Karpas-422 (cell line): Measurements from ENCODE around the gene CTBP2. TPM values are rescaled to one million over a fixed set of nuclear protein-coding genes. Genes with fewer than 3 reads are reported as not detected.

Experiments
- DNase-seq: peaks from one replicate; pipeline ENCODE4 v3.0.0-alpha.2; 2015
- H2AFZ ChIP-seq: fragments of 200-600 bp; sonication (generic); 2 replicates; pipeline ENCODE4 v1.6.1; 2014; ENCODE audit warnings: antibody characterized with exemption, low read length, mixed read lengths
- H3K27ac ChIP-seq: fragments of 200-600 bp; sonication (generic); 2 replicates; pipeline ENCODE4 v1.5.1; 2014; ENCODE audit warnings: mild to moderate bottlenecking, low read length, moderate library complexity
- H3K27me3 ChIP-seq: fragments of 200-600 bp; sonication (generic); 2 replicates; pipeline ENCODE4 v1.6.1; 2014; ENCODE audit warnings: low read length, mixed read lengths
- H3K36me3 ChIP-seq: fragments of 200-600 bp; sonication (generic); 2 replicates; pipeline ENCODE4 v1.6.1; 2014; ENCODE audit warnings: low read length, mixed read lengths; ENCODE audit not compliant: insufficient read depth
- H3K4me1 ChIP-seq: fragments of 200-600 bp; sonication (generic); 2 replicates; pipeline ENCODE4 v1.6.1; 2014; ENCODE audit warnings: mild to moderate bottlenecking, low read length, mixed read lengths
- H3K4me2 ChIP-seq: fragments of 200-600 bp; sonication (generic); 2 replicates; pipeline ENCODE4 v1.6.1; 2014; ENCODE audit warnings: low read length, low read depth, mild to moderate bottlenecking; ENCODE audit not compliant: poor library complexity, severe bottlenecking
- H3K4me3 ChIP-seq: fragments of 200-600 bp; sonication (generic); 2 replicates; pipeline ENCODE4 v1.5.1; 2014; ENCODE audit warnings: mild to moderate bottlenecking, antibody characterized with exemption, low read length, mixed read lengths
- H3K79me2 ChIP-seq: fragments of 200-600 bp; sonication (generic); 2 replicates; pipeline ENCODE4 v1.6.1; 2014; ENCODE audit warnings: mild to moderate bottlenecking, low read length, mixed read lengths
- H3K9ac ChIP-seq: fragments of 200-600 bp; sonication (generic); 2 replicates; pipeline ENCODE4 v1.6.0; 2014; ENCODE audit warnings: low read length
- H3K9me2 ChIP-seq: fragments of 200-600 bp; sonication (generic), shearing (Covaris generic); replicated peaks from 2 replicates; pipeline ENCODE4 v1.6.0; 2014; ENCODE audit warnings: mild to moderate bottlenecking, low read length, moderate library complexity; ENCODE audit not compliant: insufficient read depth
- H3K9me3 ChIP-seq: fragments of 300-700, 200-600 bp; sonication (generic); 2 replicates; pipeline ENCODE4 v1.6.1; 2014; ENCODE audit warnings: low read length, mixed read lengths
- H4K20me1 ChIP-seq: fragments of 200-600 bp; sonication (generic); 2 replicates; pipeline ENCODE4 v1.6.1; 2014; ENCODE audit warnings: mild to moderate bottlenecking, antibody characterized with exemption, low read length, low read depth; ENCODE audit not compliant: insufficient read depth
- total RNA-seq: library from RNA; depleted of rRNA; stranded (reverse); fragments of >200 nt; shearing (Covaris generic); gene quantifications from 2 replicates; pipeline ENCODE4 v1.2.3, GENCODE V29; 2014; ENCODE audit warnings: low replicate concordance

Gene CTBP2
- total RNA-seq, 1 experiment from 2014 or later = 0.15 TPM

DNA sequence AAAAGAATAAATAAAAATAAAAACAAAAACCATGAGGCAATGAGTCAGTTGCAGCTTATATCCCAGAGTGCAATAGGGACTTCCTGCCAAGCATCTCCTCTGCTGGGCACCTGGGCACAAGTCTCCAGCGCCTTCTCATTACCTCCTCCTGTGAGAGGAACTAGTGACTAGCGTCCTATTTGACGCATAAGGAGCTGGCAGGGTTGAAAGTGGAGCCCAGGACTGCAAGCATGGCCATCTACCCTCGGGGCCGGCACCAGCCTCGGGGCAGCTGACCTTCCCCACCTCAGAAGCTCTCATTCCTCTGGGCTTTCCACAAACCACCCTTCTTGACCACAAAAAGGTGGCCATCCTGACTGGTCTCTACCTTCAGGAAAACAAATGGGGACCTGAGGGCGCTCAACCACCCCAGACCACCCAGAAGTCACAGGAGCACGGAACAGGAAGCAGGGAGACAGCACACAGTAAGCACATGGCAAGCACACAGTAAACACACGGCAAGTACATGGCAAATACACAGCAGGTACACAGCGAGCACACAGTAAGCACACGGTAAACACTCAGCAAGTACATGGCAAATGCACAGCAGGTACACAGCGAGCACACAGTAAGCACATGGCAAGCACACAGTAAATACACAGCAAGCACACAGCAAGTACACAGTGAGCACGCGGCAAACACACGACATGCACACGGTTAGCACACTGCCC lies 19.1 kb downstream of the CTBP2 start:
- Histone ChIP-seq H3K9ac (no peak overlapping the region), H3K4me2 (no peak overlapping the region), H3K36me3 (no peaks in the 10 kb centered on the region), H3K9me3 (no peaks in the 10 kb centered on the region), H3K79me2 (no peaks in the 10 kb centered on the region), H3K27me3 (no peaks in the 10 kb centered on the region), H2AFZ (no peak overlapping the region), H3K4me3 (no peak overlapping the region), H3K9me2 (no peaks in the 10 kb centered on the region), H3K27ac (no peak overlapping the region), H4K20me1 (no peaks in the 10 kb centered on the region), H3K4me1 (no peaks in the 10 kb centered on the region)
- DNase-seq = no peak

- Histone ChIP-seq H3K4me2 (no peak overlapping the region), H3K27me3 (no peaks in the 10 kb centered on the region), H3K9me3 (no peaks in the 10 kb centered on the region), H3K4me1 (no peaks in the 10 kb centered on the region), H3K27ac (no peak overlapping the region), H3K9ac (no peak overlapping the region), H3K79me2 (no peaks in the 10 kb centered on the region), H3K4me3 (no peak overlapping the region), H3K36me3 (no peaks in the 10 kb centered on the region), H2AFZ (no peak overlapping the region), H4K20me1 (no peaks in the 10 kb centered on the region), H3K9me2 (no peaks in the 10 kb centered on the region)
- DNase-seq = no peak
Observed at GRCh38 chr10:125140151-125140550, 20.2 kb downstream of the CTBP2 start.

DNA sequence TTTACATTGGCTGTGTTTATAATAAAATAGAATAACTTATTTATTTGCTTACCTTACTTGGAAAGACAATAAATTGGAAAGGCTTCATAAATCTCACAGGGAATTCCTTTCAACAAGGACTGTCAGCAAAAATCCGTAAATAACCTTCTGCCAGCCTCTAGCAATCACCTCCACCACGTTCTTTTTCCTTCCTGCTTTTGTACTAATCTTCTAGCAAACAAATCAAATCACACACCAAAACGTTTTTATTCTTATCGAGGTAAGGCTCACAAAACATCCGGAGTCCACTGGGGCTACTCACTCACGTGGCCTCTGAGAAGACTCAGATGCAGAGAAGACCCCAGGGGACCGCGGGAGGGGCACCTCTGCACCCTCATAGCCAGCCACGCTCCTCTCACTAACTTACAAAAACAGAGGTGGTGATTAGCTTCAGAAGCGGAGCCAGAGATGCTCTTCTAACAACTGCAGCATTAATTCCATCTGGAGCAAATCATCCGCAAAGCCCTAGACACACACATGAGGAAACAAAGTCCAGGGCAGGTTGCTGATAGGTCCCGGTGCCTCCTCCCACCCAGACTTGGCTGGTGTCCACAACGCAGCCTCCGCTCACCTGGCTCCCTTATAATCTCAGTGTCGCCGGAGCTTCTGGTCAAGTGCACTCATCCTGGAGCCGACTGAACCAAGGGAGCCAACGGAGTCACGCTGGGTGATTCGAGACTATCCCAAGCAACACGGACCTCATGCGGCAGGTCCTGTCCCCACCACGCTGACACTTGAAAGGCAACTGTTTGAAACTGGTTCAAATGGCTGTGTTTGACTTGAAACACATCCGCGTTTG lies 22.5 kb downstream of the CTBP2 start:
- Histone ChIP-seq H3K9me2 (no peaks in the 10 kb centered on the region), H3K27me3 (no peaks in the 10 kb centered on the region), H3K4me1 (no peaks in the 10 kb centered on the region), H3K79me2 (no peaks in the 10 kb centered on the region), H3K27ac (no peak overlapping the region), H3K4me3 (no peak overlapping the region), H2AFZ (no peak overlapping the region), H3K36me3 (no peaks in the 10 kb centered on the region), H3K9ac (no peak overlapping the region), H4K20me1 (no peaks in the 10 kb centered on the region), H3K9me3 (no peaks in the 10 kb centered on the region), H3K4me2 (no peak overlapping the region)
- DNase-seq = no peak

DNA sequence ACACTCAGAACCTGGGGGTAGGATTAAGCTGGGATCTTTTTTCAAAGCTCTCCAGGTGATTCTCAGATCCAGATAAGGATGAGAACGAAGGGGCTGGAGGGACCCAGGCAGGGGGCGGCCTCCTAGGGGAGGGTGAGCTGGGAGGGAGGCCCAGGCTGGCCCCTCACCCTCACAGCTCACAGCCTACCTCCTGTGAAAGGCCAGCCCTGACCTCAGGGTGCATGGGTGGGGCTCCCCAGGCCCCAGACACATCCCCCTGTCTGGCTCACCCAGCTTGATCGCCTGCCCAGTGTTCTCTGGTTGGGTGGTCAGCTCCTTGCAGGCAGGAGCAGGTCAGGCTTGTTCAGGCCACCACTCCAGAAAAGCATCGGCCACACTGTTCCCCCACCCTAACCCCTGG lies 24.3 kb downstream of the CTBP2 start:
- H3K9ac ChIP-seq = no peak overlapping the region
- no peaks in the 10 kb centered on the region for H3K36me3 ChIP-seq
- no peaks in the 10 kb centered on the region for H3K27me3 ChIP-seq
- no peaks in the 10 kb centered on the region for H3K79me2 ChIP-seq
- H3K4me2 ChIP-seq = no peak overlapping the region
- no peaks in the 10 kb centered on the region for H4K20me1 ChIP-seq
- H3K4me3 ChIP-seq = no peak overlapping the region
- no peak for DNase-seq
- H3K9me3 ChIP-seq = no peaks in the 10 kb centered on the region
- no peak overlapping the region for H3K27ac ChIP-seq
- H3K9me2 ChIP-seq = no peaks in the 10 kb centered on the region
- H2AFZ ChIP-seq = no peak overlapping the region
- no peaks in the 10 kb centered on the region for H3K4me1 ChIP-seq

GRCh38 chr10:125135771-125136035 lies 24.7 kb downstream of the CTBP2 start:
- H3K79me2 ChIP-seq = no peaks in the 10 kb centered on the region
- no peaks in the 10 kb centered on the region for H3K27me3 ChIP-seq
- no peak overlapping the region for H3K4me2 ChIP-seq

DNA sequence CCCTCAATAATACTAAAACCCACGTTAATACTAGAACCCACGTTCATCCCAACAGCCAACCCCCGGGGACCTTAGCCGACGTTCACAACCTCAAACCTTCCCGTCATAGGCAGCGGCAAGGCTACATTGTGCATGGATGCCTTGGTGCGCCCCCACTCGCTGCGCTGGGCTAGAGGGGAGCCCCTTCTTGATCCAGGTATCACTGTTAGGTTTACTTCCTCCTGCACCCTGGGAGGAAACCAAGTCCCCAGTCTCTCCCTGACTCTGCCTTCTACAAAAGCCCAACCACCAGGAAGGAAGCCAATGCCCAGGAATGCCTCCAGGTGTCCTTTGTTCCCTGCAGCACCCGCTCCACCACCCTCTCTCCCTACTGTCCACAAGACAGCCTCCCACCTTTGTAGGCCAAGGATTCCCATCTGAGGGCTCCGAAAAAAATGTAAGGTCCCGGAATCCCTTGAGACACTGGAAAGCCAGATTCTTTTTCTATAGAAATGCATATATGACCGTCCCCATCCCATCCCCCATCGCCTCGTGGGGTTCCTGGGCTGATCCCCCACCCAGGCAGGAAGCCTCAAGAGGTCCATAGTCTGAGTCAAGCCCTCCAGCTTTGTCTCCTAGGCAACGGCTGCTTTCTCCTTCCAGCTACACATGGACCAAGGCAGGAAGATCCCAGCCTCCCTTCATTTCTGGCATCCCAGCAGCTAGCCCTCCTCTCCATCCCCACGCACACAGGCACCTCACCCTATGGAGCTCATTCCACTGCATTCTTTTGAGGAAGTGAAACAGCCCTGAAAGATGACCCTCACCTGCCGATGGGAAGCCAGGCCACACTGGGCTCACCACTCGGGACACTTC lies 25.2 kb downstream of the CTBP2 start:
- Histone ChIP-seq H2AFZ (no peak overlapping the region), H3K4me2 (no peak overlapping the region), H3K9me2 (no peaks in the 10 kb centered on the region), H4K20me1 (no peaks in the 10 kb centered on the region), H3K36me3 (no peaks in the 10 kb centered on the region), H3K27me3 (no peaks in the 10 kb centered on the region), H3K4me3 (no peak overlapping the region), H3K9ac (no peak overlapping the region), H3K79me2 (no peaks in the 10 kb centered on the region), H3K4me1 (no peaks in the 10 kb centered on the region), H3K9me3 (no peaks in the 10 kb centered on the region), H3K27ac (no peak overlapping the region)
- no peak for DNase-seq

More at GRCh38 chr10:125135771-125136035, 24.7 kb downstream of the CTBP2 start:
- no peak overlapping the region for H3K4me3 ChIP-seq
- H3K9ac ChIP-seq = no peak overlapping the region
- no peak for DNase-seq
- H3K4me1 ChIP-seq = no peaks in the 10 kb centered on the region
- H4K20me1 ChIP-seq = no peaks in the 10 kb centered on the region
- no peaks in the 10 kb centered on the region for H3K9me3 ChIP-seq
- H3K36me3 ChIP-seq = no peaks in the 10 kb centered on the region
- no peak overlapping the region for H2AFZ ChIP-seq
- no peak overlapping the region for H3K27ac ChIP-seq
- H3K9me2 ChIP-seq = no peaks in the 10 kb centered on the region

DNA sequence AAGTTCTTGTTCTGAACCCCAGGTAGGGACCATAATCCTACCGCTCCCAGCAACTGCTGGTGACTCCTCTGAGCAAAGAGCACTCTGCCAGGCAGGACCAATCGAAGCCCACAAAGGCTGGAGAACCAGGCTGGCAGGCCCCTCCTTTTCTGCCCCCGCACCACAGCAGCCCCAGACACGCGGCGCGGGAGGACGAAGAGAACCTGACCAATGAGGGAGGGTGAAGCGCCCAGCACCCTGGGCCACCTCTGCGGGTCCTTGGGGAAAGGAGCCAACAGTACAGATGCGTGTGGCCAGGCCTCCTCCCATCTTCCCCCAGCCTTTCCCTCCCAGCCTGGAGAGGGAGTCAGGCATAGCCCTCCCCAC lies 25.9 kb downstream of the CTBP2 start:
- H3K27me3 ChIP-seq = no peaks in the 10 kb centered on the region
- no peaks in the 10 kb centered on the region for H3K36me3 ChIP-seq
- H3K27ac ChIP-seq = no peak overlapping the region
- H4K20me1 ChIP-seq = no peaks in the 10 kb centered on the region
- H3K9me3 ChIP-seq = no peaks in the 10 kb centered on the region
- no peak overlapping the region for H2AFZ ChIP-seq
- H3K79me2 ChIP-seq = no peaks in the 10 kb centered on the region
- H3K9ac ChIP-seq = no peak overlapping the region
- H3K4me1 ChIP-seq = no peaks in the 10 kb centered on the region
- no peak overlapping the region for H3K4me3 ChIP-seq
- no peak for DNase-seq
- no peak overlapping the region for H3K4me2 ChIP-seq
- no peaks in the 10 kb centered on the region for H3K9me2 ChIP-seq
